ENCODE measurements around the gene CTXND1.

DNA sequence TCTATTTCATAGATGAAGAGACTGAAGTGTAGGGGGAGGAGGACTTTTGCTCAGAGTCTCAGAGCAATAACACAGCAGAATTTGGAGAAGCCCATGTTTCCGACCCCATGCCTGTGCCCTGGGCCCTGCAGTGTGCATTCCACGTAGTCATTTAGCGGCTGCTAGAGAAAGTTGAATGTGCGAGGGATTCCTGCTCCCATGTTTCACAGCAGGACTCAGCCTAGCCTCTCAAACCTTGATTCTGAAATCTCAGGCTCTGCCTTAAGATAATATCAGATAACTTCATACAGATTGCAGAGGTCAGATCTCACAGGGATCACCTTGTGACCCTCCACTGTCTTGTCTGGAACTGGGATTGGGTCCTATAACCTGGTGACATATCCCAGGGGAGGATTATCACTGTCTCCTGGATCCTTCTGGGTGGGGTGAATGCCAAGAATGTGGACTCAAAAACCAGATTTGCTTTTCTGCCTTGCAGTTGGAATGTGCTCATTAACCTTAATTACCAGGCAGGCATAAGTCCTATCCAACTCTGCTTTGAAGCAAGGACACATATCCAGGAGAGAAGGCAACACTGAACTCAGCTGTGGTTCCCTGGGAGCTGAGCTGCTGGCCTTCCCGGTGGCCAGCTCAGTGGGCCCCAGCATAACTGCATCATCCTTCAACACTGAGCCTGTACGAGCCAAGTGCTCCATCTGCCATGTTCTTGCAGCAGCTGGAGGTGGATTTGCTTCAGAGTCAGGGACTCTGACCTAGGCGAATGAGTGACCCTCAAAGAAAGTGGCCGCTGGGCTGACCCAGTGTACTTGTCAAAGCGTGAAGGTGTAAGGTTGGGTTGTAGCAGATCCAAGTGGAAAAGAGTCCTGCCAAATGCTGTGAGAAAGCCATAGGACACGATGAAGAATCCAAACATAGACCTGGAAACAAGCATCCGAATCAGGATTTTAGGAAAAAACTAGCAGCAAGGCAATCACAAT is 43.0 kb downstream of the CTXND1 start:
- TF ChIP-seq, protein P1, sequence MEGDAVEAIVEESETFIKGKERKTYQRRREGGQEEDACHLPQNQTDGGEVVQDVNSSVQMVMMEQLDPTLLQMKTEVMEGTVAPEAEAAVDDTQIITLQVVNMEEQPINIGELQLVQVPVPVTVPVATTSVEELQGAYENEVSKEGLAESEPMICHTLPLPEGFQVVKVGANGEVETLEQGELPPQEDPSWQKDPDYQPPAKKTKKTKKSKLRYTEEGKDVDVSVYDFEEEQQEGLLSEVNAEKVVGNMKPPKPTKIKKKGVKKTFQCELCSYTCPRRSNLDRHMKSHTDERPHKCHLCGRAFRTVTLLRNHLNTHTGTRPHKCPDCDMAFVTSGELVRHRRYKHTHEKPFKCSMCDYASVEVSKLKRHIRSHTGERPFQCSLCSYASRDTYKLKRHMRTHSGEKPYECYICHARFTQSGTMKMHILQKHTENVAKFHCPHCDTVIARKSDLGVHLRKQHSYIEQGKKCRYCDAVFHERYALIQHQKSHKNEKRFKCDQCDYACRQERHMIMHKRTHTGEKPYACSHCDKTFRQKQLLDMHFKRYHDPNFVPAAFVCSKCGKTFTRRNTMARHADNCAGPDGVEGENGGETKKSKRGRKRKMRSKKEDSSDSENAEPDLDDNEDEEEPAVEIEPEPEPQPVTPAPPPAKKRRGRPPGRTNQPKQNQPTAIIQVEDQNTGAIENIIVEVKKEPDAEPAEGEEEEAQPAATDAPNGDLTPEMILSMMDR (IDR thresholded peaks at IDR 0.05), result no peak
- no peak for TF ChIP-seq POLR2A (IDR thresholded peaks at IDR 0.05)

Data from right lobe of liver (tissue), 4 donors.